ENCODE results near the gene PWWP2B.

DNA sequence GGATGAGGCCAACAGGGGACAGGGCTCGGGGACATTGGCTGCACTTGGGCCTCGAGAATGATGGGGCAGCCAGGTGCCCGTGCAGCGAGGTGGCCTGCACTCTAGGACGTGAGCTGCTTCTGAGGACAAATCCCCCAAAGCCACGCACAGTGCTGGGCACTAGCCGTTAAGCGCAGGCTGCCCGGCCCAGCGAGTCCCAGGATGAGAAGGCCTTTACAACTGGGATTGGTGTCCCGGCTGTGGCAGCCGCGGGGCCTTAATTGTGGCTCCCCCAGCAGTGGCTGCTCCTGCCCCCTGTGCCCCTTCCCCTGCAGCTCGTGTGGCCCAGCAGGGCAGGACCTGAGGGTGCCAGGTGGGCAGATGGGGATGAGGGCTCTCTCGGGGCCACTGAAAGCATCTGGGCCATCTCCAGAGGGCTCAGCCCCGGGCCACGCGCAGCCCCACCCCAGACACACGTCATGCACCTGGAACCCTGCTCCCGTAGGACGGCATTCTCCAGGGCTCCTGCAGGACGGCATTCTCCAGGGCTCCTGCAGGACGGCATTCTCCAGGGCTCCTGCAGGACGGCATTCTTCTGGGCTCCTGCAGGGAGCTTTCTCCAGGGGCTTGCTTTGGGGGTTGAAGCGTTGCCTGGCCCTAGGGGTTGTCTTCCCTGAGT lies 6.6 kb downstream of the PWWP2B start:
- no peak for TF ChIP-seq TARDBP (IDR thresholded peaks at IDR 0.05)
- no peak for TF ChIP-seq FOXM1 (IDR thresholded peaks at IDR 0.05; ENCODE audit: borderline replicate concordance)
- no peak for TF ChIP-seq ARNT (IDR thresholded peaks at IDR 0.05)
- TF ChIP-seq, protein P1, sequence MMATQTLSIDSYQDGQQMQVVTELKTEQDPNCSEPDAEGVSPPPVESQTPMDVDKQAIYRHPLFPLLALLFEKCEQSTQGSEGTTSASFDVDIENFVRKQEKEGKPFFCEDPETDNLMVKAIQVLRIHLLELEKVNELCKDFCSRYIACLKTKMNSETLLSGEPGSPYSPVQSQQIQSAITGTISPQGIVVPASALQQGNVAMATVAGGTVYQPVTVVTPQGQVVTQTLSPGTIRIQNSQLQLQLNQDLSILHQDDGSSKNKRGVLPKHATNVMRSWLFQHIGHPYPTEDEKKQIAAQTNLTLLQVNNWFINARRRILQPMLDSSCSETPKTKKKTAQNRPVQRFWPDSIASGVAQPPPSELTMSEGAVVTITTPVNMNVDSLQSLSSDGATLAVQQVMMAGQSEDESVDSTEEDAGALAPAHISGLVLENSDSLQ (IDR thresholded peaks at IDR 0.05) = no peak
- TF ChIP-seq SUZ12 (IDR thresholded peaks at IDR 0.05) = no peak
- TF ChIP-seq LEF1 (IDR thresholded peaks at IDR 0.05; ENCODE audit: borderline replicate concordance) = no peak
- TF ChIP-seq FOXA1 (IDR thresholded peaks at IDR 0.05) = no peak
- no peak for TF ChIP-seq BHLHE40 (IDR thresholded peaks at IDR 0.05; ENCODE audit: borderline replicate concordance)
- no peak for TF ChIP-seq HDGF (IDR thresholded peaks at IDR 0.05; ENCODE audit: borderline replicate concordance)
- no peak for TF ChIP-seq FOXK2 (IDR thresholded peaks at IDR 0.05)
- no peak for TF ChIP-seq CTBP1 (IDR thresholded peaks at IDR 0.05; ENCODE audit: borderline replicate concordance)
- TF ChIP-seq NFRKB (IDR thresholded peaks at IDR 0.05) = no peak
- TF ChIP-seq SP1 (IDR thresholded peaks at IDR 0.05) = no peak
- no peak for TF ChIP-seq ZNF384 (IDR thresholded peaks at IDR 0.05)

Measured in HEK293T (cell line).